GM12875 (cell line): ENCODE results near the gene UBR4.
"Not testable (repeated sequence)": the region's sequence is repeated elsewhere in the genome, so short reads cannot be mapped to it uniquely, and the experiment has no call there.

ENCODE experiments used
- H3K4me3 ChIP-seq: one replicate; pipeline ENCODE4 v1.5.1; 2011; ENCODE audit warnings: low read depth, low read length, control low read depth
- CTCF ChIP-seq: IDR thresholded peaks from 2 replicates; pipeline ENCODE4 v1.5.1; 2011; ENCODE audit warnings: low read depth, mild to moderate bottlenecking, control low read depth, inconsistent platforms, low read length, moderate library complexity, borderline replicate concordance; ENCODE audit not compliant: insufficient read depth

UBR4 gene

GRCh38 chr1:19209990-19210771 lies at the start of gene UBR4:
Gene UBR4, minus strand, starts transcription at chr1:19210266. Its CDS starts 18 bp downstream, at chr1:19210248.
- no peak for TF ChIP-seq CTCF
- peak within 1 kb of the TSS; percentile 88 for H3K4me3 ChIP-seq

- H3K4me3 ChIP-seq = no peak overlapping the region
- TF ChIP-seq CTCF = no peak
Measured at GRCh38 chr1:19258353-19258752, 48.3 kb upstream of the UBR4 start.

- no peak for TF ChIP-seq CTCF
- H3K4me3 ChIP-seq = no peak overlapping the region
Measured at GRCh38 chr1:19257178-19257914, 47.3 kb upstream of the UBR4 start.

- not testable (repeated sequence) for H3K4me3 ChIP-seq
Measured at GRCh38 chr1:19256301-19256700, 46.2 kb upstream of the UBR4 start.

GRCh38 chr1:19255288-19255687 lies 45.2 kb upstream of the UBR4 start:
- H3K4me3 ChIP-seq = no peak overlapping the region
- no peak for TF ChIP-seq CTCF

GRCh38 chr1:19254416-19254815 lies 44.4 kb upstream of the UBR4 start:
- H3K4me3 ChIP-seq = no peak overlapping the region
- TF ChIP-seq CTCF = no peak

- H3K4me3 ChIP-seq = peak within 1 kb of the TSS; percentile 97
- TF ChIP-seq CTCF = no peak
Measured at GRCh38 chr1:19251305-19252196, 41.5 kb upstream of the UBR4 start, which contains the start of the genes EMC1 and MRTO4. Gene EMC1, minus strand, starts transcription at chr1:19251524. Its CDS starts 15 bp downstream, at chr1:19251509. Gene MRTO4, plus strand, starts transcription at chr1:19251805. Its CDS starts 31 bp downstream, at chr1:19251836.
